HAP-1 (cell line): ENCODE measurements around the gene PUM1.
"Not testable (repeated sequence)": the region's sequence is repeated elsewhere in the genome, so short reads cannot be mapped to it uniquely, and the experiment has no call there.

Source experiments
- DNase-seq, 2 experiments: peaks; one replicate each; pipeline ENCODE4 v3.0.0-alpha.2; 2016 to 2020; ENCODE audit warnings: low spot score in 2 of 2
- H3K27me3 ChIP-seq: fragments of 250-450 bp; sonication (Bioruptor Pico); 2 replicates; pipeline ENCODE4 v1.5.1; 2020; ENCODE audit warnings: low read depth, mild to moderate bottlenecking, moderate library complexity
- H3K36me3 ChIP-seq: fragments of 250-450 bp; sonication (Bioruptor Pico); replicated peaks from 2 replicates; pipeline ENCODE4 v1.5.1; 2020; ENCODE audit warnings: mild to moderate bottlenecking
- H3K4me1 ChIP-seq: fragments of 250-450 bp; sonication (Bioruptor Pico); 2 replicates; pipeline ENCODE4 v1.5.1; 2020; ENCODE audit warnings: mild to moderate bottlenecking
- H3K4me3 ChIP-seq: fragments of 250-450 bp; sonication (Bioruptor Pico); 2 replicates; pipeline ENCODE4 v1.5.1; 2020; ENCODE audit warnings: mild to moderate bottlenecking, moderate library complexity
- H3K9me3 ChIP-seq: fragments of 250-450 bp; sonication (Bioruptor Pico); 2 replicates; pipeline ENCODE4 v1.5.1; 2020; ENCODE audit warnings: mild to moderate bottlenecking, moderate library complexity
- in situ Hi-C: fragments of 300-500 bp; cut with MboI; formaldehyde crosslinking; loops from 3 replicates; pipeline ENCODE4 v1.14.3; 2020; ENCODE audit warnings: low sequenced_read_pairs, inconsistent platforms, mixed read lengths

PUM1 gene

GRCh38 chr1:31088081-31088480 is 22.6 kb upstream of the PUM1 start:
- in situ Hi-C loops, H3K27me3 ChIP-seq, H3K4me1 ChIP-seq, H3K4me3 ChIP-seq, DNase-seq, H3K36me3 ChIP-seq, H3K9me3 ChIP-seq: not testable (repeated sequence)

GRCh38 chr1:31084782-31085569 is 19.5 kb upstream of the PUM1 start:
- in situ Hi-C loops, result no loop called here
- H3K27me3 ChIP-seq, result no peaks in the 10 kb centered on the region
- H3K4me1 ChIP-seq, result peaks cover 2% of the 10 kb centered on the region
- no peak for DNase-seq
- no peaks in the 10 kb centered on the region for H3K9me3 ChIP-seq
- H3K36me3 ChIP-seq, result no peaks in the 10 kb centered on the region
- no peak overlapping the region for H3K4me3 ChIP-seq

- no peaks in the 10 kb centered on the region for H3K27me3 ChIP-seq
- H3K4me1 ChIP-seq, result peaks cover 5% of the 10 kb centered on the region
- no peaks in the 10 kb centered on the region for H3K9me3 ChIP-seq
- no peaks in the 10 kb centered on the region for H3K36me3 ChIP-seq
- DNase-seq, result no peak
- in situ Hi-C loops, result no loop called here
- H3K4me3 ChIP-seq, result no peak overlapping the region
Measured at GRCh38 chr1:31082385-31082784, 16.9 kb upstream of the PUM1 start.

GRCh38 chr1:31073044-31073443 is 7.5 kb upstream of the PUM1 start:
- no peak overlapping the region for H3K4me3 ChIP-seq
- no peaks in the 10 kb centered on the region for H3K36me3 ChIP-seq
- in situ Hi-C loops, result no loop called here
- H3K9me3 ChIP-seq, result no peaks in the 10 kb centered on the region
- DNase-seq, result no peak
- H3K4me1 ChIP-seq, result no peaks in the 10 kb centered on the region
- H3K27me3 ChIP-seq, result no peaks in the 10 kb centered on the region

- DNase-seq, result no peak
- no peaks in the 10 kb centered on the region for H3K36me3 ChIP-seq
- H3K27me3 ChIP-seq, result no peaks in the 10 kb centered on the region
- no peaks in the 10 kb centered on the region for H3K4me1 ChIP-seq
- H3K9me3 ChIP-seq, result no peaks in the 10 kb centered on the region
- no peak overlapping the region for H3K4me3 ChIP-seq
- in situ Hi-C loops, result no loop called here
Measured at GRCh38 chr1:31072304-31072746, 6.8 kb upstream of the PUM1 start.

- Histone ChIP-seq H3K36me3 (peaks cover 4% of the 10 kb centered on the region; the same call in 1 of the 2 replicates), H3K9me3 (no peaks in the 10 kb centered on the region), H3K4me3 (no peak overlapping the region), H3K27me3 (no peaks in the 10 kb centered on the region), H3K4me1 (peaks cover 4% of the 10 kb centered on the region)
- in situ Hi-C loops, result no loop called here
- no peak for DNase-seq
Measured at GRCh38 chr1:31069392-31069791, 3.9 kb upstream of the PUM1 start.

- no peaks in the 10 kb centered on the region for H3K27me3 ChIP-seq
- peaks cover 17% of the 10 kb centered on the region for H3K4me1 ChIP-seq
- in situ Hi-C loops, result no loop called here
- H3K36me3 ChIP-seq, result peaks cover 10% of the 10 kb centered on the region
- peak; percentile 25 to 35 for DNase-seq
- H3K9me3 ChIP-seq, result no peaks in the 10 kb centered on the region
- H3K4me3 ChIP-seq, result peak overlapping the region; percentile 77
Measured at GRCh38 chr1:31064718-31065309, 703 bp downstream of the PUM1 start.

GRCh38 chr1:31064111-31064717 is 1.3 kb downstream of the PUM1 start:
- in situ Hi-C loops, result no loop called here
- Histone ChIP-seq H3K4me3 (peak overlapping the region; percentile 77), H3K4me1 (peaks cover 17% of the 10 kb centered on the region), H3K36me3 (peaks cover 14% of the 10 kb centered on the region), H3K9me3 (no peaks in the 10 kb centered on the region), H3K27me3 (no peaks in the 10 kb centered on the region)
- no peak for DNase-seq

- H3K27me3 ChIP-seq, result no peaks in the 10 kb centered on the region
- H3K4me1 ChIP-seq, result peaks cover 17% of the 10 kb centered on the region
- DNase-seq, result peak in 1 of 2 experiments; percentile 74
- peaks cover 20% of the 10 kb centered on the region for H3K36me3 ChIP-seq
- in situ Hi-C loops, result no loop called here
- peak overlapping the region; percentile 77 for H3K4me3 ChIP-seq
- H3K9me3 ChIP-seq, result no peaks in the 10 kb centered on the region
Measured at GRCh38 chr1:31063631-31064030, 1.9 kb downstream of the PUM1 start.

GRCh38 chr1:31062867-31063380 is 2.6 kb downstream of the PUM1 start:
- Histone ChIP-seq H3K9me3 (no peaks in the 10 kb centered on the region), H3K4me3 (peak overlapping the region; percentile 77), H3K36me3 (peaks cover 27% of the 10 kb centered on the region), H3K27me3 (no peaks in the 10 kb centered on the region), H3K4me1 (peaks cover 17% of the 10 kb centered on the region)
- in situ Hi-C loops, result no loop called here
- no peak for DNase-seq

GRCh38 chr1:31062162-31062866 is 3.2 kb downstream of the PUM1 start:
- in situ Hi-C loops, DNase-seq, H3K27me3 ChIP-seq, H3K9me3 ChIP-seq: not testable (repeated sequence)
- H3K36me3 ChIP-seq, result peaks cover 33% of the 10 kb centered on the region
- peak overlapping the region; percentile 77 for H3K4me3 ChIP-seq
- peaks cover 17% of the 10 kb centered on the region for H3K4me1 ChIP-seq

- Histone ChIP-seq H3K4me3 (no peak overlapping the region), H3K4me1 (peaks cover 10% of the 10 kb centered on the region), H3K9me3 (no peaks in the 10 kb centered on the region), H3K36me3 (peaks cover 55% of the 10 kb centered on the region), H3K27me3 (no peaks in the 10 kb centered on the region)
- in situ Hi-C loops, result no loop called here
- DNase-seq, result no peak
Measured at GRCh38 chr1:31058012-31058411, 7.5 kb downstream of the PUM1 start.

GRCh38 chr1:31055953-31056352 is 9.6 kb downstream of the PUM1 start:
- Histone ChIP-seq H3K36me3 (peaks cover 62% of the 10 kb centered on the region), H3K9me3 (no peaks in the 10 kb centered on the region), H3K4me3 (no peak overlapping the region), H3K4me1 (no peaks in the 10 kb centered on the region; the same call in 1 of the 2 replicates), H3K27me3 (no peaks in the 10 kb centered on the region)
- in situ Hi-C loops, result no loop called here
- DNase-seq, result no peak
